Measurements from ENCODE around the gene TAGLN2. TPM values are rescaled to one million over a fixed set of nuclear protein-coding genes. Genes with fewer than 3 reads are reported as not detected.
A peak's percentile ranks its signal among the peaks of the same experiment; 100 is the strongest.

TAGLN2 gene
- total and polyA plus RNA-seq, 9 of the 15 experiments (the other 6 are each of a cell fraction or from before 2014, with no cell fraction given): 192 to 683 (median 455) TPM

- TF ChIP-seq, protein P1, sequence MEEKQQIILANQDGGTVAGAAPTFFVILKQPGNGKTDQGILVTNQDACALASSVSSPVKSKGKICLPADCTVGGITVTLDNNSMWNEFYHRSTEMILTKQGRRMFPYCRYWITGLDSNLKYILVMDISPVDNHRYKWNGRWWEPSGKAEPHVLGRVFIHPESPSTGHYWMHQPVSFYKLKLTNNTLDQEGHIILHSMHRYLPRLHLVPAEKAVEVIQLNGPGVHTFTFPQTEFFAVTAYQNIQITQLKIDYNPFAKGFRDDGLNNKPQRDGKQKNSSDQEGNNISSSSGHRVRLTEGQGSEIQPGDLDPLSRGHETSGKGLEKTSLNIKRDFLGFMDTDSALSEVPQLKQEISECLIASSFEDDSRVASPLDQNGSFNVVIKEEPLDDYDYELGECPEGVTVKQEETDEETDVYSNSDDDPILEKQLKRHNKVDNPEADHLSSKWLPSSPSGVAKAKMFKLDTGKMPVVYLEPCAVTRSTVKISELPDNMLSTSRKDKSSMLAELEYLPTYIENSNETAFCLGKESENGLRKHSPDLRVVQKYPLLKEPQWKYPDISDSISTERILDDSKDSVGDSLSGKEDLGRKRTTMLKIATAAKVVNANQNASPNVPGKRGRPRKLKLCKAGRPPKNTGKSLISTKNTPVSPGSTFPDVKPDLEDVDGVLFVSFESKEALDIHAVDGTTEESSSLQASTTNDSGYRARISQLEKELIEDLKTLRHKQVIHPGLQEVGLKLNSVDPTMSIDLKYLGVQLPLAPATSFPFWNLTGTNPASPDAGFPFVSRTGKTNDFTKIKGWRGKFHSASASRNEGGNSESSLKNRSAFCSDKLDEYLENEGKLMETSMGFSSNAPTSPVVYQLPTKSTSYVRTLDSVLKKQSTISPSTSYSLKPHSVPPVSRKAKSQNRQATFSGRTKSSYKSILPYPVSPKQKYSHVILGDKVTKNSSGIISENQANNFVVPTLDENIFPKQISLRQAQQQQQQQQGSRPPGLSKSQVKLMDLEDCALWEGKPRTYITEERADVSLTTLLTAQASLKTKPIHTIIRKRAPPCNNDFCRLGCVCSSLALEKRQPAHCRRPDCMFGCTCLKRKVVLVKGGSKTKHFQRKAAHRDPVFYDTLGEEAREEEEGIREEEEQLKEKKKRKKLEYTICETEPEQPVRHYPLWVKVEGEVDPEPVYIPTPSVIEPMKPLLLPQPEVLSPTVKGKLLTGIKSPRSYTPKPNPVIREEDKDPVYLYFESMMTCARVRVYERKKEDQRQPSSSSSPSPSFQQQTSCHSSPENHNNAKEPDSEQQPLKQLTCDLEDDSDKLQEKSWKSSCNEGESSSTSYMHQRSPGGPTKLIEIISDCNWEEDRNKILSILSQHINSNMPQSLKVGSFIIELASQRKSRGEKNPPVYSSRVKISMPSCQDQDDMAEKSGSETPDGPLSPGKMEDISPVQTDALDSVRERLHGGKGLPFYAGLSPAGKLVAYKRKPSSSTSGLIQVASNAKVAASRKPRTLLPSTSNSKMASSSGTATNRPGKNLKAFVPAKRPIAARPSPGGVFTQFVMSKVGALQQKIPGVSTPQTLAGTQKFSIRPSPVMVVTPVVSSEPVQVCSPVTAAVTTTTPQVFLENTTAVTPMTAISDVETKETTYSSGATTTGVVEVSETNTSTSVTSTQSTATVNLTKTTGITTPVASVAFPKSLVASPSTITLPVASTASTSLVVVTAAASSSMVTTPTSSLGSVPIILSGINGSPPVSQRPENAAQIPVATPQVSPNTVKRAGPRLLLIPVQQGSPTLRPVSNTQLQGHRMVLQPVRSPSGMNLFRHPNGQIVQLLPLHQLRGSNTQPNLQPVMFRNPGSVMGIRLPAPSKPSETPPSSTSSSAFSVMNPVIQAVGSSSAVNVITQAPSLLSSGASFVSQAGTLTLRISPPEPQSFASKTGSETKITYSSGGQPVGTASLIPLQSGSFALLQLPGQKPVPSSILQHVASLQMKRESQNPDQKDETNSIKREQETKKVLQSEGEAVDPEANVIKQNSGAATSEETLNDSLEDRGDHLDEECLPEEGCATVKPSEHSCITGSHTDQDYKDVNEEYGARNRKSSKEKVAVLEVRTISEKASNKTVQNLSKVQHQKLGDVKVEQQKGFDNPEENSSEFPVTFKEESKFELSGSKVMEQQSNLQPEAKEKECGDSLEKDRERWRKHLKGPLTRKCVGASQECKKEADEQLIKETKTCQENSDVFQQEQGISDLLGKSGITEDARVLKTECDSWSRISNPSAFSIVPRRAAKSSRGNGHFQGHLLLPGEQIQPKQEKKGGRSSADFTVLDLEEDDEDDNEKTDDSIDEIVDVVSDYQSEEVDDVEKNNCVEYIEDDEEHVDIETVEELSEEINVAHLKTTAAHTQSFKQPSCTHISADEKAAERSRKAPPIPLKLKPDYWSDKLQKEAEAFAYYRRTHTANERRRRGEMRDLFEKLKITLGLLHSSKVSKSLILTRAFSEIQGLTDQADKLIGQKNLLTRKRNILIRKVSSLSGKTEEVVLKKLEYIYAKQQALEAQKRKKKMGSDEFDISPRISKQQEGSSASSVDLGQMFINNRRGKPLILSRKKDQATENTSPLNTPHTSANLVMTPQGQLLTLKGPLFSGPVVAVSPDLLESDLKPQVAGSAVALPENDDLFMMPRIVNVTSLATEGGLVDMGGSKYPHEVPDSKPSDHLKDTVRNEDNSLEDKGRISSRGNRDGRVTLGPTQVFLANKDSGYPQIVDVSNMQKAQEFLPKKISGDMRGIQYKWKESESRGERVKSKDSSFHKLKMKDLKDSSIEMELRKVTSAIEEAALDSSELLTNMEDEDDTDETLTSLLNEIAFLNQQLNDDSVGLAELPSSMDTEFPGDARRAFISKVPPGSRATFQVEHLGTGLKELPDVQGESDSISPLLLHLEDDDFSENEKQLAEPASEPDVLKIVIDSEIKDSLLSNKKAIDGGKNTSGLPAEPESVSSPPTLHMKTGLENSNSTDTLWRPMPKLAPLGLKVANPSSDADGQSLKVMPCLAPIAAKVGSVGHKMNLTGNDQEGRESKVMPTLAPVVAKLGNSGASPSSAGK (IDR thresholded peaks at IDR 0.05): no peak
- TF ChIP-seq FOXJ2 (tag; IDR thresholded peaks at IDR 0.05) (peak; percentile 100), ZBTB7A (IDR thresholded peaks at IDR 0.05; ENCODE audit: borderline replicate concordance, control insufficient read depth, low read depth, low read length) (peak; percentile 53; the same call in 1 of the 2 replicates), MYC (IDR thresholded peaks at IDR 0.05; ENCODE audit: low read depth, low read length) (no peak), MYC (CRISPR knock-in tag; IDR thresholded peaks at IDR 0.05; ENCODE audit: borderline replicate concordance, low read depth) (peak; percentile 20; the same call in 1 of the 2 replicates), E2F6 (IDR thresholded peaks at IDR 0.05; ENCODE audit: borderline replicate concordance in 1 of 2, extremely low read depth in 1 of 2, insufficient read depth in 1 of 2, insufficient read length in 1 of 2, low read depth in 1 of 2, low read length in 1 of 2, poor library complexity in 1 of 2, severe bottlenecking in 1 of 2) (peak in 1 of 2 experiments; percentile 57), PBX2 (CRISPR knock-in tag; IDR thresholded peaks at IDR 0.05; ENCODE audit: low read depth) (no peak), PBX2 (tag; conservative IDR thresholded peaks at IDR 0.05; ENCODE audit: low read depth) (peak; percentile 37; the same call in 1 of the 2 replicates), ZKSCAN1 (IDR thresholded peaks at IDR 0.05; ENCODE audit: low read depth, low read length) (no peak; the same call in 1 of the 2 replicates)
These were observed 1.9 kb downstream of the TAGLN2 start (continued) for GRCh38 chr1:159923203-159924024.
